Measurements from ENCODE around the gene DCAF11.
A peak's percentile ranks its signal among the peaks of the same experiment; 100 is the strongest.

The DCAF11 gene

DNA sequence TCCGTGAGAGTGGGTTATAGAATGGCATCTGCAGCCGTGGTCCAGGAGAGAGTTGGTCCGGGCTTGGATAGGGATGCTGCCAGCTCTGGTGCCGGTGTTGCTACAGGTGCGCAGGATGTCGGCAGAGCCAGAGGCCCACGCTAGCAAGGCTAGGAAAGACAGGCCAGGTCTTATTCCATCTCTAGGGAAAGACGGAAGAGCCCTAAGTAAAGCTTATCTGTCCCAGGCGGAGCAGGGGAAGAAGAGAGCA, 20.9 kb downstream of the DCAF11 start:
- H3K27ac ChIP-seq = peak overlapping the region; percentile 81
- TF ChIP-seq ZFX (IDR thresholded peaks at IDR 0.05) (no peak), CTCF (conservative IDR thresholded peaks at IDR 0.05) (no peak)

DNA sequence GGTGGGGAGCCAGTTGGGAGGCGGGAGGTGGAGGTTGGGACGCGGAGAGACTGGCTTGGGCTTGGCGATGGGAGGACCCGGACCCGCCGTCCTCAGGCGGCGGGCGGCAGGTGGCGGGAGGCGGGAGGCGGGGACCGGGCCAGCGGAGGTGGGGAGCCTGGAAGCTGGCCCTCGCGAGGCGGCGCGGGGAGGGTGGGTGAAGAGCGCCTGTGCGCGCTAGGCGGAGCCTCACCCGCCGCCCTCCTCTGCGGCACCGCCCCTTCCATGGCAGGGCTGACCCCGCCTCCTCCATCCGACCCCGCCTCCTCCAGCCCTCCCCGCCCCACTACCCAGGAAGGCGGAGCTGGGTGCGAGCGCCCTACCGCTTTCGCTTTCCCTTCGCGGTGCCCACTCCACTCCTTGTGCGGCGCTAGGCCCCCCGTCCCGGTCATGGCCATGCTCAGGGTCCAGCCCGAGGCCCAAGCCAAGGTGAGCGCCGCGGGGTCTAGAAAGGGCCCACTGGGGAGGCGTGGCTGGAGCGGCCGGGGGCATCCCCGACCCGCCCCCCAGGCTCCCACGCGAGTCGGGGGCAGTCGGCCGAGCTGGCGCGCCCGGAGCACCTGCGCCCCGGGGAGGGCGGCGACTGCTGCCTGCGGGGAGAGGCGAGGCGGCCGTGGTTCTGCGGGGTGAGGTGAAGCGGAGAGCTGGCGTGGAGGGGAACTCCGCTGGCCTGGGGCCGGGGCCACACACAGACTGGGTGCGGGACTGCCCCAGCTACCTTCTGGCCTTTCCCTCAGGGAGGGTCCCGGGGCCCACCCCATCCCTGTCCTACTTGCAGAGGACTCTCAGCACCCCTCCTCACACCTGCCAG, 21.5 kb downstream of the DCAF11 start, which contains the start of gene PSME1:
Gene PSME1 (plus strand): TSS at position 361 of the 850 bp plus-strand sequence. CDS start 69 bp downstream, at position 430.
- H3K27ac ChIP-seq = peak within 1 kb of the TSS; percentile 81
- TF ChIP-seq CTCF (conservative IDR thresholded peaks at IDR 0.05) = no peak
- no peak for TF ChIP-seq ZFX (IDR thresholded peaks at IDR 0.05)

GRCh38 chr14:24136684-24137528, 22.3 kb downstream of the DCAF11 start:
- no peak for TF ChIP-seq CTCF (conservative IDR thresholded peaks at IDR 0.05)
- TF ChIP-seq ZFX (IDR thresholded peaks at IDR 0.05) = no peak
- peak overlapping the region; percentile 81 for H3K27ac ChIP-seq

GRCh38 chr14:24137529-24138395, 23.2 kb downstream of the DCAF11 start:
- TF ChIP-seq CTCF (conservative IDR thresholded peaks at IDR 0.05) (no peak), ZFX (IDR thresholded peaks at IDR 0.05) (no peak)
- H3K27ac ChIP-seq = no peak overlapping the region

DNA sequence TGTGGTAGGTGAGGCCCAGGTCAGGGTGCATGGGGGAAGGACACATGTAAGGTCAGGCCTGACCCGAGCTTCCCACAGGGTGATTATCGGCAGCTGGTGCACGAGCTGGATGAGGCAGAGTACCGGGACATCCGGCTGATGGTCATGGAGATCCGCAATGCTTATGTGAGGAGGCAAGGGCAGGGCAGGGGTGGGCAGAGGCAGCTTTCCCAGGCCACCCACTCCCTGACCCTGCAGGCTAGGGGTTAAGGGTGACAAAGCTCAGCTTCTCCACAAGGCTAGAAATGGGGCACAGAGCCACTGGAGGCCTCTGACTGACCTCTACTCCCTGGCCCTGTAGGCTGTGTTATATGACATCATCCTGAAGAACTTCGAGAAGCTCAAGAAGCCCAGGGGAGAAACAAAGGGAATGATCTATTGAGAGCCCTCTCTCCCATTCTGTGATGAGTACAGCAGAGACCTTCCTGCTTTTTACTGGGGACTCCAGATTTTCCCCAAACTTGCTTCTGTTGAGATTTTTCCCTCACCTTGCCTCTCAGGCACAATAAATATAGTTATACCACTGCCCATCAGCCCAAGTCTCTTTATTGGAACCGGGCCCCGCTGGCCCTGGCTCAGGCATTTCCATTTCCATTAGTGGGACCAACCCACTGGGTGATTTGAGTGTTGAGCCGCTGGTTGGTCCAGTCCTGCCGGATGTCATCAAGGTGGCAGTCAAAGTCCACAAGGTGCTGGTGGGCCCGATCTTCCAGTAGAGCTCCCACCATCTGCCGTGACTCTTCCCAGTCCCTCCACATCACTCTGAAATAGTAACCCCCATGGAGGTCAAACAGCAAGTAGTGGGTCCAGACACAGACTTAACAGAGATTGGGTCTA, 24.1 kb downstream of the DCAF11 start:
- no peak overlapping the region for H3K27ac ChIP-seq
- no peak for TF ChIP-seq ZFX (IDR thresholded peaks at IDR 0.05)
- no peak for TF ChIP-seq CTCF (conservative IDR thresholded peaks at IDR 0.05)

DNA sequence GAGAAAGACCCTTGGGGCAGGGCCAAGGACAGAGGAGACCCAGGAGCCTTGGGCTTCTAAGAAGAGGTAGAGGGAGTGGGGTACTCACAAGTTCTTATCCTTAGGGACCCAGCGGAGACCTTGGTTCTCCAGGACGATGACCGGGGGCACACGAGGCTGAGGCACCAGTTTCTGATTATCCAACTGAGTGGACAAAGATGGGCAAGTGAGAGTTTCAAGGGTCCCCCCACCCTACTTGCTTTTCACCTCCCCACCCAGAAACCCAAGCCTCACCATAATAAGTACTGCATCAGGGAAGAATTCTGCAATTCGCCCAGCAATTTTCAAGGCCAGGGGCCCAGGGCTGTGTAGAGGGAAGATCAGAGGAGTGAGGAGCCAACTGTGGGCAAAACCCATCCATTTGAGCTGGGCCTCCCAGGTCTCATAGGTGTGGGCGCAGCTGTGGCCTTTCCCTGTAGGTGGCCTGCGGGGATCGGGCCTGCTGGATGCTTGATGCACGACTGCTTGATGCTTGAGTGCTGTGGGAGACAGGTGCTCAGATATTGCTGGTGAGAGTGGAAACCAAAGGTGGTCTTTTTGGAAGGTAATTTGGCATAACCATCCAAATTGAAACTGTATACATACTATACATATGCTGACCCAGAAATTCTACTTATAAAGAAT, 24.8 kb downstream of the DCAF11 start:
- TF ChIP-seq CTCF (conservative IDR thresholded peaks at IDR 0.05) = no peak; the same call in 1 of the 2 replicates
- no peak for TF ChIP-seq ZFX (IDR thresholded peaks at IDR 0.05)
- no peak overlapping the region; the same call in 1 of the 2 replicates for H3K27ac ChIP-seq
